ENCODE measurements around the gene TJP3.
A peak's percentile ranks its signal among the peaks of the same experiment; 100 is the strongest.
"Not testable (repeated sequence)": the region's sequence is repeated elsewhere in the genome, so short reads cannot be mapped to it uniquely, and the experiment has no call there.

Gene TJP3
- total RNA-seq = 17.9 to 18.2 reads per million in 2 donors

- DNase-seq = no peak
Observed at GRCh38 chr19:3708207-3708931, at the start of gene TJP3. TJP3 (plus strand) TSS chr19:3708384; CDS start chr19:3728433, 20,049 bp downstream.

GRCh38 chr19:3658870-3659745 is 49.1 kb upstream of the TJP3 start:
- DNase-seq = no peak

DNA sequence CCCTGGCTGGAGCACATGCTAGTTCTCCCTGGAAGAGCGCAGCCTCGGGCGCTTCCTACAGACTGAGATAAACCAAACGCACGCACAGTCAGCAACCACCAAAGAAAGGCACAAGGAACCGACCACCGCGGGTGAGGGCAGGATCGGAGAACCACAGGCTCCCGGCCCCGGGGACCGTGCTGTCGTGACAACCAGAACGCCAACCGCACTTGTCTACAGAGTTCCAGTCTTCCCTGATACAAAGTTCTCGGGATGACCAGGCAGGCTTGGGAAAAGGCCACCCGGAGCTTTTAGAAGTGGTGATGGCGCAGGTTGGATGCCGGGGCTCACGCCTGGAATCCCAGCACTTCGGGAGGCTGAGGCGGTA is 48.5 kb upstream of the TJP3 start:
- DNase-seq = no peak

DNA sequence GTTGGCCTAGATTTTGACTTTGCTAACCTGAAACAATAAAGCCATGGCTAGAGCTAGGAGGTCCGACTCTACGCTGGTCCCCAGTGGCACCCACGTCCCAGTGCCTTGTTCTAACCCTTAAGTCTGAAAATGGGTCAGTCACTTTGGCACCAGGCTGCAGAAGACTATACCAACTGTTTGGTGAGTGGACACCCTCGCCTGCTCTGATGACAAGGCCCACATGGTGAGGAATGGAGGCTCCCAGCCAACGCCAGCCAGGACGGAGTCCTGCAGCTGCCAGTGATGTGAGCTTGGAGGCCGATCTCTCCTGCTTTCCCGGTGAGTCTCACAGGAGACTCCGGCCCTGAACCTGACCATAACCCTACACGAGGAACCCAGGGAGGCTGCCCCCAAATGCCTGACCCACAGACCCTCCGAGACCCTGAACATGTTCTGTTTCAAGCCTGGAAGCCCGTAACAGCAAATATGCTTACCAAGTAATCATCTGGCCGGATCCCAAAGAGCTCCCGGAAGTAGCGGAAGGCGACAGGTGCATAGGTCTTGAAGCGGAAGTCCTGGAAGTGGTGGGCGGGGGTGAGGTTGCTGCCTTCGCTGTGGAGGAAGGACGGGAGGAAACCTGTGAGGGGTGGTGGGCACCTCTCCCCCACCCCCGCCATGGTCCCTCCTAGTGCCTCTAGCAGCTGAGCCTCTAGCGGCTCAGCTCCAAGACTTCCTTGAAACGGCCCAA is 47.5 kb upstream of the TJP3 start:
- DNase-seq = no peak

- no peak for DNase-seq
Observed at GRCh38 chr19:3661284-3662238, 46.6 kb upstream of the TJP3 start.

- no peak for DNase-seq
Observed at GRCh38 chr19:3663838-3664237, 44.3 kb upstream of the TJP3 start.

DNA sequence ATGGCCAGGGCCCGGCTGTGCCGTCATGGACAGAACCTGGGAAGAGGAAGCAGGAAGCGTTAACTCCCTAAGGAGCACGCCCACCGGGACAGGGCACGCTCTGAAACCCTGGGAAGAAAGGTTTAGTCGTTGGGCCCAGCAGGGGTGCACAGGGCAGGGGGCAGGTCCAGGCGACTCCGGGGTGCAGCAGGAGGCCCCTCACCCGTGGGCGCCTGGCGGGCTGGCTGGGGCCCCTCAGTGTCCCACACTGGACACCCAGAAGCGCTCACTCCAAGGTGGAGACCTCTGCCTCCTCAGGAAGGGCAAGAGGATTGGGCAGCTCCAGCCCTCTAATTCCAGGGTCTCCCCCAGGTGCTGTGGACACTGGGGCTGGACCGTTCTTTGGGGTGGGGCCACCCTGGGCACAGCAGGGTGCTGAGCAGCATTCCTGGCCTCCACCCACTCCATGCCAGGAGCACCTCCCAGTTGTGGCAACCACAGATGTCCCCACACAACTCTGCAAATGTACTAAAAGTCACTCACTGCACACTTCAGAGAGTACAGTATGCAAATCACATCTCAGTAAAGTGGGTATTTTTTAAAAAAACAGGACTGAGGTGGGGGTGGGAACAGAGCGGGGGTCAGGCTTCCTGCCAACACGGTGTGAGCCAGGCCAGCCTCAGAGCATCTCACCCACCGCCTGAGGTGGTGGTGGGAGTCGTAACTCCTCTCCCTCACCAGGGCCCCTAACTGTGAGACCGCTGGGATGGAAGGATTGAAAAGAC is 43.1 kb upstream of the TJP3 start:
- no peak for DNase-seq

- DNase-seq = peak; percentile 77
Observed at GRCh38 chr19:3665681-3666544, 42.3 kb upstream of the TJP3 start.

GRCh38 chr19:3666545-3666856 is 41.7 kb upstream of the TJP3 start:
- not testable (repeated sequence) for DNase-seq

GRCh38 chr19:3667037-3667638 is 41.0 kb upstream of the TJP3 start:
- DNase-seq = no peak

- DNase-seq = no peak
Observed at GRCh38 chr19:3667766-3668165, 40.4 kb upstream of the TJP3 start.

DNA sequence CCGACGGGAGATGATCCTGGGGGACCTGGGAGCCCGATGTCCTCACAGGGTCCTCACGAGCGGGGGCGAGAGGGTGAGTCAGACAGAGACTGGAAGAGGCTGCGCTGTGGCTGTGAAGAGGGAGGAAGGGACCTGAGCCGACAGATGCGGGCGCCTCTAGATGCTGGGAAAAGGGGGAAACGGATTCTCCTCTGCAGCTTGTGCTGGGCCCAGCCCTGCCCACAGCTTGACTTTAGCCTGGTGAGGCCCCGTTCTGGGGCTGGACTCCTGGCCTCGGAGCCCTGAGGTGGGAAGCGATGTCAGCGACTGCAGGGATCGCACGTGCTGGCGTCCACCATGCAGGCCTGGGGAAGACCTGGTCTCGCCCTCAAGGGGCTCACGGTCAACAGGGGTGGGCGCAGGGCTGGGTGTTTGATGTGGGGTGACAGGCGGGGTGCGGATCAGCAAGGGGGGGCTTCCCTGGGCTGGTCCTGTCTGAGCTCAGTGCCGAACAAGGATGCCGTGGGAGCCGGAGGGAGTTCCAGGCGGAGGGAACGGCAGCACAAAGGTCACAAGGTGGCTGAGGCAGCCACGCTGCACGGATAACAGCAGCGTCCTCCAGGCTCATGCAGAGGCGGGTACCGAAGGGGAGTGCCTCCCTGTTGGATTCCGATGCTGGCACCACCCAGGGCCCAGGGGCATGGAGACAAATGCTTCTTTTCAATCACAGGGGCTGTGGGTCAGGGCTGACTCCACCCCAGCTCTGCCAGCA is 39.7 kb upstream of the TJP3 start:
- no peak for DNase-seq

GRCh38 chr19:3669082-3669946 is 38.9 kb upstream of the TJP3 start:
- DNase-seq = no peak

DNA sequence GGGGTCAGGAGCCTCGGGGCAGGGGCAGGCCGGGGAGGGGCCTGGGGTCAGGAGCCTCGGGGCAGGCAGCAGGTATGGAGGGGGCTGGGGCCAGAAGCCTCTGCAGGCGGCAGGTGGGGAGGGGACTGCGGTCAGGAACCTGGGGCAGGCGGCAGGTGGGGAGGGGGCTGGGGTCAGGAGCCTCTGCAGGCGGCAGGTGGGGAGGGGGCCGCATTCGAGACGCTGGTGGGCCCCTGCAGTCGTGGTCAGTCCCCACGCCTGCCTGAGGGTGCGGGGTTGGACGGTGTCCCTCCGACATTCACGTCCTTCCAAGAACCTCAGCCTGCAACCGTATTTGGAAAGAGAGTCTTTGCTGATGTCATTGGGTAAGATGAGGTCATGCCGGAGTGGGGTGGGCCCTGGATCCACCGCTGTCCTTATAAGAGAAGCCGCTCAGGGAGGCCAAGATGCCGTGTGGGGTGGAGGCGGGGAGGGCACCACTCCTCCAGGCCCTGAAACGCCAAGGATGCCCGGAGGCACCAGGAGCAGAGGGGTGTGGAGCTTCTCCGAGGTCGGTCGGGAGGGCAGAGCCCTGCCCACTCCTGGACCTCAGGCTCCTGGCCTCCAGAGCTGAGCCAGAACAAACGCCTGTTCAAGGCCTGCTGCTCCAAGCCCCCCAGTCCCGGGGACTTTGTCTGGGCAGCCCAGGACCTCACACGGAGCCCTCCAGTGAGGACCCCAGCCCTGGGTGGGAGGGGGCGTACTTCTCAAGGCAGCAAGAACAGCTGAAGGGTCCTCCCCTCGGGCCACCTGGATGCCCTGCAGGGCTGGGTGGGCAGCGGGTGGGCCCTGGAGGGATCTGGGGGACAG is 38.0 kb upstream of the TJP3 start:
- no peak for DNase-seq

- no peak for DNase-seq
Observed at GRCh38 chr19:3670796-3671679, 37.1 kb upstream of the TJP3 start.

Measured in T-helper 9 cell (primary cell).